Measurements from ENCODE around the gene XRCC4. TPM values are rescaled to one million over a fixed set of nuclear protein-coding genes. Genes with fewer than 3 reads are reported as not detected.

The XRCC4 gene
- total RNA-seq, 1 experiment from 2014 or later: 10.8 TPM

- no peak overlapping the region for H3K56ac ChIP-seq (ENCODE audit: insufficient read length, low read depth, low read length)
- no peak overlapping the region for H3K27ac ChIP-seq (ENCODE audit: insufficient read length, low read depth, low read length)
- no peak overlapping the region for H4K91ac ChIP-seq (ENCODE audit: insufficient read length, low read depth, low read length)
- DNase-seq: no peak
- no peak overlapping the region for H3K27ac Mint-ChIP-seq
- no peaks in the 10 kb centered on the region for H3K36me3 Mint-ChIP-seq (ENCODE audit: insufficient read depth in 1 of 3, low read depth in 3 of 3)
- H3K27me3 ChIP-seq (ENCODE audit: insufficient read depth, low read length): no peaks in the 10 kb centered on the region
- H3K18ac ChIP-seq (ENCODE audit: insufficient read length, low read depth, low read length): no peak overlapping the region
- WGBS (ENCODE audit: extremely low coverage, insufficient read length, low lambda C conversion rate): no CpG with 5 or more reads among the region's 1 CpG
- H3K9me3 Mint-ChIP-seq: no peaks in the 10 kb centered on the region
- H2BK5ac ChIP-seq (ENCODE audit: insufficient read length, low read length): no peak overlapping the region
- no peak overlapping the region for H3T11ph ChIP-seq (ENCODE audit: low read length)
- no peaks in the 10 kb centered on the region for H4K20me1 ChIP-seq (ENCODE audit: control insufficient read depth, insufficient read depth, insufficient read length)
- H3K9me3 ChIP-seq (ENCODE audit: control insufficient read depth, low read depth, low read length): no peaks in the 10 kb centered on the region
- no peak overlapping the region for H3K4me3 Mint-ChIP-seq
- H4K5ac ChIP-seq (ENCODE audit: insufficient read length, low read depth, low read length): no peak overlapping the region
- H2BK20ac ChIP-seq (ENCODE audit: low read depth, low read length, poor library complexity, severe bottlenecking): no peak overlapping the region
- no peaks in the 10 kb centered on the region for H3K4me1 Mint-ChIP-seq
- H3K79me1 ChIP-seq (ENCODE audit: insufficient read depth, low read depth, low read length, poor library complexity, severe bottlenecking): no peaks in the 10 kb centered on the region
- H3K79me2 ChIP-seq (ENCODE audit: insufficient read depth, low read length): no peaks in the 10 kb centered on the region
- no peak overlapping the region for H2AFZ ChIP-seq (ENCODE audit: low read length)
- H3K23ac ChIP-seq (ENCODE audit: insufficient read length, low read depth, low read length): no peak overlapping the region
- no peaks in the 10 kb centered on the region for H3K23me2 ChIP-seq (ENCODE audit: insufficient read length, low read depth, low read length, poor library complexity, severe bottlenecking)
- H2BK12ac ChIP-seq (ENCODE audit: insufficient read length, low read depth, low read length): no peak overlapping the region
- no peak overlapping the region for H3K4ac ChIP-seq (ENCODE audit: low read depth, low read length)
- no peak overlapping the region for H3K9ac ChIP-seq (ENCODE audit: extremely low read depth, insufficient read length, low read length)
- H4K8ac ChIP-seq (replicated peaks; ENCODE audit: insufficient read length, low read depth, low read length): no peak overlapping the region
- no peak overlapping the region for H3K14ac ChIP-seq (ENCODE audit: insufficient read depth, low read length)
- TF ChIP-seq CTCF (conservative IDR thresholded peaks at IDR 0.05): no peak
- no peaks in the 10 kb centered on the region for H3K4me1 ChIP-seq (ENCODE audit: insufficient read depth, low read length)
- H2AK5ac ChIP-seq (ENCODE audit: insufficient read length, low read length): no peak overlapping the region
- no peak overlapping the region for H3K4me2 ChIP-seq (ENCODE audit: insufficient read depth, insufficient read length, low read length)
- no peak overlapping the region for H2BK120ac ChIP-seq (ENCODE audit: low read depth, low read length, poor library complexity, severe bottlenecking)
- H2BK15ac ChIP-seq (ENCODE audit: low read depth, low read length): no peak overlapping the region
- no peaks in the 10 kb centered on the region for H3K27me3 Mint-ChIP-seq (ENCODE audit: low read depth)
Observed at GRCh38 chr5:83393504-83393866, 316.1 kb downstream of the XRCC4 start.
